Left forelimb (tissue), 1 donor: ENCODE results near the gene BRD4.

ENCODE experiments used
- DNase-seq: peaks from one replicate; pipeline ENCODE4 v3.0.0-alpha.2; 2018; ENCODE audit warnings: low spot score

BRD4 gene

DNA sequence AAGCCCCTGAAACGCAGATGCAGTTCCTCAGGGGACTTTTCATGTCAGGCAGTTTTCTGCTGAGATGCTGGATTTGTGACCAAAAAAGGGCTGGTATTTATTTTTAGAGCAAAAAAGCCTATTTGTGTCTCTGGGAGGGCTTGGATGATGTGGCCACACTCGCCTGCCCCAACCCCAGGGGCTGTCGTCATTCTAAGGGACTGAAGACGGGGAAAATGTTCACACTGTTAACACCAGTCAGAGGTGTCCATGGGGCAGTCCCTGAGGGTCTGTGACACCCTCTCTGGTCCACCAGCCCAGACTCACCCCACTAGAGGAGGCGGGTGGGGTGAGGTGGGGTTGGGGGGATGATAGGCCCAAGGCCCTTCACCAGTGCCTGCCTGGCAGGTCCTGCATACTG lies 84.2 kb downstream of the BRD4 start:
- DNase-seq, result no peak

GRCh38 chr19:15247107-15248014 lies 85.0 kb downstream of the BRD4 start:
- no peak for DNase-seq

DNA sequence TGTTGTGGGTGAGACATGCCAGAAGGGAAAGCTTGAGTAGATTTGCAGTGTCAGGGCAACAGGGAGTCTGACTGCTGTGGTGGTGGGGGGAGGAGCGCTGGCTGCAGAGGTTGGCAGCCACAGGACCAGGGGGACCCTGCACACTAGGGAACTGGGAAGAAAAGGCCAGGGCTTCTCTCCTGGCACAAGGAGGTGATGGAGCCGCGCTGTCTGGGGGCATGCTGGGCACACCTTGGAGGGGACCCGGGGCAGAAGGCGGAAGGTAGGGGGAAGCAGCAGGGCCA lies 86.2 kb downstream of the BRD4 start:
- DNase-seq, result no peak

DNA sequence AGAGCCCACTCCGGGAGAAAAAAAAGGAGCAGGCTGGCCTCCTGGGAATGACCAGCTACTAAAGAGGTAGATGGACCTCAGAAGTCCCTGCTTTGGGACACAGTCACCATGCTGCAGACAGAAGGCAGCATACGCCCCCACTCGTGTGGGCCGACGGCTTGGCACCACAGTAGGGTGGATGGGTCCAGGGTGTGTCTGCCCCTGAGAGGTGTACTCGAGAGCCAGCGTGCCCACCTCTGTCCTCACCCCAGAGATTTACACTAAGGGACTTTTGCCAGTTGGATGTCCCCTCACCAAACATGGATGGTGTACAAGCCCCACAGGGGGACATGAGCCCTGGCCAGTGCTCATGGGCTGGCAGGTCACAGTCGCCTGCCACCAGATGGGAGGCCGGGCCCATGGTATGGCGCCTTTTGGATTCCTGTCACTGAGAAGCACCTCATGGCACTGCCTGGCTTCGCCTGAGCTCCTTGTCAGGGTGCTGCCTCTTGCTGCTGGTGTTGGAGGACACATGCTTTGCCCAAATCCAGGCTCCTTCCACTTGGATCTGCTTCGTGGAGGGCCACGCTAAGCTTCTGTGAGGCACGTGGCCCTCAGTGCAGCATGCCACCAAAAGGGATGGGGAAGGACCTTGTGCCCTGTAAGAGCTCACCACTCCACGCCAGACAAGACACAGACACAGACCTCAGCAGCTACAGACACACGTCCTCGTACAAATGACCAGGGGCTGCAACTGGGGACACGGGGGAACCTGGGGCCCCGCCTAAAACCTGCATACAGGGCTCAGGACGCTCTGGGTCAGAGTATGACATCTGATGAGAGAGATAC lies 86.8 kb downstream of the BRD4 start:
- DNase-seq, result no peak

DNA sequence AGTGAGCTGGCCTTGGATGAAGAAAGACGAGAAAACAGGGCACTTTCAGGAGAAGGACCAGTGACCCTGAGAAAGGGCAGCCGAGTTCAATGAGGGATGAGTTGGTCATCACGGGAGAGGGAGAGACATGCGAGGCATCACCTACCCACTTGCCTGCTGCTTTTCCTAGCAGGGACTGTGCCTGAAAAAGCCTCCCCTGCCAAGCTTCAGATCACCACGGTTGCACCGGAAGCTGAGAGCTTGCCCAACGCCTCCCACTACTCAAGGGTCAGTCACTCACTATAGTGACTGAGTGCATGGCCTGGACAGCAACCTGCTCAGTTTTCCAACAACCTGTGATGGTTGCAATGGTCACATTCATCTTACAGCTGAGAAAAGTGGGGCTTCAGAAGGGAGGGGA lies 87.5 kb downstream of the BRD4 start:
- no peak for DNase-seq

DNA sequence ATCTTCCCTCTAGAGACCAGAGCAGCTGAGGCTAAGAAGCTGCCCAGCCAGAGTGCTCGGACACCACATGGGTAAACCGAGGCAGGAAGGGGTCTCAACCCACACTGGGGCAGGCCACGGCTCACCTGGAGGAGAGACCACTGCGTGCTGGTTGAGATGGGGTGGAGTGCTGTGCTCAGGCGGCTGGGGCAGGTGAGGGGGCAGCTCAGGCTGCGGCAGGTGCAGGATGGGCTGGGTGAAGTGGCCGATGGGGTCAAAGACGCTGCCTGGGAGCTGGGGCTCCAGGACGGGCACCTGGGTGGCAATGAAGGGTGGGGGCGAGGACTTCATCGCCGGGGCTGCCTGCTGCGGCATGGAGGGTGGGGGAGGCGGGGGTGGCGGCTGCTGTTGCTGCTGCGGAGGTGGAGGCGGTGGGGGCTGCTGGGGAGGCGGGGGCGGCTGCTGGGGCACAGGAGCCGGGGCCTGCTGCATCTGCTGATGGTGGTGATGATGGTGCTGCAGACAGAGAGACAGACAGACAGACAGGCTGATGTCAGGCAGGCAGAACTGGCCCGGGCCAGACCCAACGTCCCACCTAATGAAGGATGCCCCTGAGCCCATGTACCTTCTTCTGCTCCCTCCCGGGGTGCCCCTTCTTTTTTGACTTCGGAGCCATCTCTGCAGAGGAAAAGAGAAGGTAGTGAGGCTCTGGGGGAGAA lies 88.1 kb downstream of the BRD4 start:
- no peak for DNase-seq

- no peak for DNase-seq
Measured at GRCh38 chr19:15243236-15243957, 88.9 kb downstream of the BRD4 start.

GRCh38 chr19:15241259-15241910 lies 91.0 kb downstream of the BRD4 start:
- DNase-seq, result no peak

GRCh38 chr19:15240515-15240914 lies 91.8 kb downstream of the BRD4 start:
- no peak for DNase-seq

- DNase-seq, result no peak
Measured at GRCh38 chr19:15239337-15239949, 92.9 kb downstream of the BRD4 start.

GRCh38 chr19:15238639-15239155 lies 93.6 kb downstream of the BRD4 start:
- no peak for DNase-seq

DNA sequence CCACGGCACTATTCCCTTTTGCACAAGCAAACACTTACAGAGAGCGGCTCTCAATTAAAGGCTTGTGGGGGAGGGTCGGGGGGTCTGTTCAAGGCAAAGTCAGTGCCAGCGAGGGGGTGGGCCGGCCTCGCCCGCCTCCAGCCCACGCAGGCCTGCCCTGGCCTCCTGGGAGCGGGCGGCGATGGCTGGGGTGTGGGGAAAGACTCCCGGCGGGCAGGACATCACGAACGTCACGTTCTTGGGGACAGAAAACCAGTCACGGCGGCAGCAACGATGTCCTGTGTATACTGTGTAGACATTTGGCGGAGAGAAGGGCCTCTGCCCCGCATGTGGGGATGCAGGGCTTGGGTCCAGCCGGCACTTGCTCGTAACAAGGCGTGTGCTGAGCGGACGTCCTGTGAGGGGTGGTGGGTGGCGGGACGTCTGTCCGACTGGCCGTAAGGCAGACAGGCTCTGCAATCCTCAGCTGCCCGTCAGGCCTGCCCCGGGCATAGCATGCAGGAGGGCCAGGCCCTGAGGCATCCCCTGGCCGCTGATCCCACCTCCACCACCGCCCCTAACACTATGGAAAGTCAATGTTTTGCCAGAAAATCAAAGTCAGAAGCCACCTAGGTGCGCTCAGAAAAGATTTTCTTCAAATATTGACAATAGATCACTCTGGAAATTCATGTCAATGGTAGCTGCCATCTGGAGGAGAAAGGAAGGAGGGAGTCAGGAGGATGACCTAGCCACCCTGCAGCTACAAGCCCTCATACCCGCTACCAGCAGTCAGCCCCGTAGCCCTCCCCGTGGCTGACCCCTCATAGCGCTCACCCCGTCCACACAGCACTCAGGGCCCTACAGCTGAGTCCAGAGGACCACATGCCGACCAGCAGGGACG lies 94.3 kb downstream of the BRD4 start:
- no peak for DNase-seq

- no peak for DNase-seq
Measured at GRCh38 chr19:15236886-15237285, 95.5 kb downstream of the BRD4 start.

GRCh38 chr19:15235781-15236180 lies 96.6 kb downstream of the BRD4 start:
- DNase-seq, result no peak

DNA sequence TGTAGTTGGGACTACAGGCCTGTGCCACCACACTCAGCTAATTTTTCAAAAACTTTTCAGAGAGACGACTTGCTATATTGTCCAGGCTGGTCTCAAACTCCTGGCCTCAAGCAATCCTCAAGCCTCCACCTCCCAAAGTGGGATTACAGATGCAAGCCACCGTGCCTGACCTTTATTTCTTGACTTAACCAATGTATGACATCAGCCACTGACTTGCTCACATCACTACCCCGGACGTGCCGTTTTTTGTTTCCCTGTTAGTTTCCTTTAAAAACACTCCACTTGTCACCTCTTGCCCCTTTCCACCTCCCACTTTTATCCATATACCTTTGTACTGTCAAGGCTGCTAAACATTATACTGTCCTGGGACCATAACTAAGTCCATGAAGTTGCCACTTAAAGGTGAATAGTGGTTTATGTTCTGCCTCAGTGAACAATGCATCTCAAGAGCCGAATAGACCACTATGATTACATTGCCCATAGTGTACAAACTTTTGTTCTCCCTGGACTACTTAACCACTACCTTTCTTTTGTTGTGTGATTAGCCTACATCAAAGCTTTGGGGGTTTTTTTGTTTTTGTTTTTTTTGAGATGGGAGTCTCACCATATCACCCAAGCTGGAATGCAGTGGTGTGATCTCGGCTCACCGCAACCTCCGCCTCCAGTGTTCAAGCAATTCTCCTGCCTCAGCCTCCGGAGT lies 97.8 kb downstream of the BRD4 start:
- DNase-seq, result no peak

GRCh38 chr19:15231271-15231670 lies 101.1 kb downstream of the BRD4 start:
- no peak for DNase-seq

GRCh38 chr19:15227261-15227660 lies 105.1 kb downstream of the BRD4 start:
- no peak for DNase-seq

DNA sequence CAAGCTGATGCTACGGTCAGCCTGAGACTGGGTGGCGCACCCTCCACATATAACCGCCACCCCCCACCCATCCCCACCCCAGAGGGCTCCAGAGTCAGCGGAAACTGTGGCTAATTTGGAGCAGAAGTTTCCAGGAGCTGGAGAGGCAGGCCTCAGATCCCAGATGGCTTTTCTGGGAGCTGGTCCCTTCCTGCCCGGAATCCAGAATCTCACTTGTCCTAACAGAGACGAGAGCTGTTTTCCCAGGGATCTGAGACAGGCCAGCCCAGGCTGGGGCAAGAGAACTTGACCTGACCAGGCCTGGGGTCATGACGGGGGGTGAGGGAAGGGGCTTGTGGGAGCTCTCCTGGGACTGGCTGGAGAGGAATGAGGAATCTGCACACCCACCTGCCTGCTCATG lies 106.6 kb downstream of the BRD4 start:
- DNase-seq, result peak; percentile 68

GRCh38 chr19:15223649-15224361 lies 108.5 kb downstream of the BRD4 start:
- peak; percentile 70 for DNase-seq
